Sigmoid colon (tissue), 4 donors: ENCODE results near the gene SPRR2D.

Experiments
- EP300 ChIP-seq, 4 donors: sonication (generic); formaldehyde crosslinking; IDR thresholded peaks; one replicate each; pipeline ENCODE4 v1.6.1; 2017; ENCODE audit warnings: antibody characterized with exemption in 4 of 4
- TF ChIP-seq, protein P1 (sequence below), 4 experiments: fragments of 450-650 bp in 3 of 4; fragments of 200-600 bp in 1 of 4; IDR thresholded peaks; one replicate each; pipeline ENCODE4 v1.5.1; 2016 to 2019; ENCODE audit warnings: antibody characterized with exemption in 4 of 4, mild to moderate bottlenecking in 3 of 4, moderate library complexity in 2 of 4

DNA sequence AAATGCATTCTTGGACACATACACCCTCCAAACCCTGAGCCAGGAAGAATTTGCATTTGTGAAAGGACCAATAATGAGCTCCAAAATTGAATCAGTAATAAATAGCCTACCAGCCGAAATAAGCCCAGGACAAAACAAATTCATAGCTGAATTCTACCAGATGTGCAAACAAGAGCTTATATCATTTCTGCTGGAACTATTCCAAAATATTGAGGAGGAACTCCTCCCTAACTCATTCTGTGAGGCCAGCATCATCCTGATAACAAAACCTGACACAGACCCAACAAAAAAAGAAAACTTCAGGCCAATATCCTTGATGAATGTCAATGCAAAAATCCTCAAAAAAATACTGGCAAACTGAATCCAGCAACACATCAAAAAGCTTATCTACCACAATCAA lies 46.7 kb upstream of the SPRR2D start:
- TF ChIP-seq, protein P1, sequence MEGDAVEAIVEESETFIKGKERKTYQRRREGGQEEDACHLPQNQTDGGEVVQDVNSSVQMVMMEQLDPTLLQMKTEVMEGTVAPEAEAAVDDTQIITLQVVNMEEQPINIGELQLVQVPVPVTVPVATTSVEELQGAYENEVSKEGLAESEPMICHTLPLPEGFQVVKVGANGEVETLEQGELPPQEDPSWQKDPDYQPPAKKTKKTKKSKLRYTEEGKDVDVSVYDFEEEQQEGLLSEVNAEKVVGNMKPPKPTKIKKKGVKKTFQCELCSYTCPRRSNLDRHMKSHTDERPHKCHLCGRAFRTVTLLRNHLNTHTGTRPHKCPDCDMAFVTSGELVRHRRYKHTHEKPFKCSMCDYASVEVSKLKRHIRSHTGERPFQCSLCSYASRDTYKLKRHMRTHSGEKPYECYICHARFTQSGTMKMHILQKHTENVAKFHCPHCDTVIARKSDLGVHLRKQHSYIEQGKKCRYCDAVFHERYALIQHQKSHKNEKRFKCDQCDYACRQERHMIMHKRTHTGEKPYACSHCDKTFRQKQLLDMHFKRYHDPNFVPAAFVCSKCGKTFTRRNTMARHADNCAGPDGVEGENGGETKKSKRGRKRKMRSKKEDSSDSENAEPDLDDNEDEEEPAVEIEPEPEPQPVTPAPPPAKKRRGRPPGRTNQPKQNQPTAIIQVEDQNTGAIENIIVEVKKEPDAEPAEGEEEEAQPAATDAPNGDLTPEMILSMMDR (IDR thresholded peaks at IDR 0.05) = no peak
- no peak for TF ChIP-seq EP300 (IDR thresholded peaks at IDR 0.05)
